ENCODE measurements around the gene NELL1.

NELL1 gene

DNA sequence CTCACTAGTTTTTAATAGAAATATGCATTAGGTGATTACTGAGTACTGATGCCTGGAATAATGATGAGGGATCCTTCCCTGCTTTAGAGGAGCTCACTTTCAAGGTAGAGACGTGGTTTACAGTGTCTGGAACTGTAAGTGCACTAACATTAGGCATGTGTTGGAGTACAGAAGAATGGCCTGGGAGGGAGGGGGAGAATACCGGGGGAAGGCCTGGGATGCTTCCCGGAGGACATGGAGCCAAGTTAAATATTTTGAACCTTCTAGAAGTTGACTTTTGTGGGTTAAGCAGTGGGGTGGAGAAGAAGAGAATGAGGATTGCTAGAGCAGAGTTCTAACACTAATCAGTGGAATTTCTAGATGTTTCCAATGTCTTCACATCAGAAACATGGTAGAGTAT, 261.6 kb downstream of the NELL1 start:
- no peak overlapping the region for H3K4me2 ChIP-seq (ENCODE audit: low read length)
- no peaks in the 10 kb centered on the region for H3F3A ChIP-seq (ENCODE audit: control insufficient read depth, insufficient read depth)
- no peak for TF ChIP-seq EZH2phosphoT487 (IDR thresholded peaks at IDR 0.05; ENCODE audit: borderline replicate concordance, low read length)
- TF ChIP-seq, protein P1, sequence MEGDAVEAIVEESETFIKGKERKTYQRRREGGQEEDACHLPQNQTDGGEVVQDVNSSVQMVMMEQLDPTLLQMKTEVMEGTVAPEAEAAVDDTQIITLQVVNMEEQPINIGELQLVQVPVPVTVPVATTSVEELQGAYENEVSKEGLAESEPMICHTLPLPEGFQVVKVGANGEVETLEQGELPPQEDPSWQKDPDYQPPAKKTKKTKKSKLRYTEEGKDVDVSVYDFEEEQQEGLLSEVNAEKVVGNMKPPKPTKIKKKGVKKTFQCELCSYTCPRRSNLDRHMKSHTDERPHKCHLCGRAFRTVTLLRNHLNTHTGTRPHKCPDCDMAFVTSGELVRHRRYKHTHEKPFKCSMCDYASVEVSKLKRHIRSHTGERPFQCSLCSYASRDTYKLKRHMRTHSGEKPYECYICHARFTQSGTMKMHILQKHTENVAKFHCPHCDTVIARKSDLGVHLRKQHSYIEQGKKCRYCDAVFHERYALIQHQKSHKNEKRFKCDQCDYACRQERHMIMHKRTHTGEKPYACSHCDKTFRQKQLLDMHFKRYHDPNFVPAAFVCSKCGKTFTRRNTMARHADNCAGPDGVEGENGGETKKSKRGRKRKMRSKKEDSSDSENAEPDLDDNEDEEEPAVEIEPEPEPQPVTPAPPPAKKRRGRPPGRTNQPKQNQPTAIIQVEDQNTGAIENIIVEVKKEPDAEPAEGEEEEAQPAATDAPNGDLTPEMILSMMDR (IDR thresholded peaks at IDR 0.05; ENCODE audit: low read depth, low read length, poor library complexity, severe bottlenecking), result no peak
- no peaks in the 10 kb centered on the region for H3K9me3 ChIP-seq (ENCODE audit: control insufficient read depth, insufficient read depth, low read length)
- H3K36me3 ChIP-seq (ENCODE audit: control insufficient read depth, low read length), result no peaks in the 10 kb centered on the region
- H3K27ac ChIP-seq (ENCODE audit: low read depth, low read length), result no peak overlapping the region
- H3K9me2 ChIP-seq (replicated peaks; ENCODE audit: control insufficient read depth, low read length), result no peaks in the 10 kb centered on the region
- H4K20me1 ChIP-seq (ENCODE audit: control insufficient read depth, insufficient read depth, low read depth, low read length), result no peaks in the 10 kb centered on the region
- no peaks in the 10 kb centered on the region for H3K79me2 ChIP-seq (ENCODE audit: control insufficient read depth, low read length)
- H3K27me3 ChIP-seq (ENCODE audit: control insufficient read depth, low read length), result no peaks in the 10 kb centered on the region
- H3K4me3 ChIP-seq (ENCODE audit: low read length), result no peak overlapping the region
- no peaks in the 10 kb centered on the region for H3K4me1 ChIP-seq (ENCODE audit: control insufficient read depth, low read length)

DNA sequence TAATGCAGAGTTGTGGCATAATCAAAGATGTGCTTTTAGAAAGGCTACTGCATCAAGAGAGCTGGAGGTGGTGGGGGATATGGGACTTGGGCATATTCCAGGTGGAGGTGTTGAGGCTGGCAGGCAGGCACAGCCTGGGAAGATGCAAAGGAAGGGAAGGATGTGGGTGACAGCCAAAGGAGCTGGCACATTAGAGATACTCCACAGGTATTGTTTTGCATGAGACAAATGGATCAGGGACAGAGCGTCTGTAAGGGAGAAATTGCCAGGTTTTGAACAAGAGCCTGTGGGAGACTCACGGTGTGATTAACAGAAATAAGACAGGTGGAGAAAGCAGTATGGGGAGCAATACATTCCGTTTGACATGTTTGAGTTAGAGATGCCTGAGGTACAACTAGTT, 263.7 kb downstream of the NELL1 start:
- Histone ChIP-seq H3K9me3 (ENCODE audit: control insufficient read depth, insufficient read depth, low read length) (no peaks in the 10 kb centered on the region), H3F3A (ENCODE audit: control insufficient read depth, insufficient read depth) (no peaks in the 10 kb centered on the region), H3K27ac (ENCODE audit: low read depth, low read length) (no peak overlapping the region), H3K36me3 (ENCODE audit: control insufficient read depth, low read length) (no peaks in the 10 kb centered on the region), H3K9me2 (replicated peaks; ENCODE audit: control insufficient read depth, low read length) (no peaks in the 10 kb centered on the region), H3K79me2 (ENCODE audit: control insufficient read depth, low read length) (no peaks in the 10 kb centered on the region), H3K27me3 (ENCODE audit: control insufficient read depth, low read length) (no peaks in the 10 kb centered on the region), H4K20me1 (ENCODE audit: control insufficient read depth, insufficient read depth, low read depth, low read length) (no peaks in the 10 kb centered on the region), H3K4me2 (ENCODE audit: low read length) (no peak overlapping the region), H3K4me3 (ENCODE audit: low read length) (no peak overlapping the region), H3K4me1 (ENCODE audit: control insufficient read depth, low read length) (no peaks in the 10 kb centered on the region)
- TF ChIP-seq, protein P1 (IDR thresholded peaks at IDR 0.05; ENCODE audit: low read depth, low read length, poor library complexity, severe bottlenecking), result no peak
- TF ChIP-seq EZH2phosphoT487 (IDR thresholded peaks at IDR 0.05; ENCODE audit: borderline replicate concordance, low read length), result no peak

DNA sequence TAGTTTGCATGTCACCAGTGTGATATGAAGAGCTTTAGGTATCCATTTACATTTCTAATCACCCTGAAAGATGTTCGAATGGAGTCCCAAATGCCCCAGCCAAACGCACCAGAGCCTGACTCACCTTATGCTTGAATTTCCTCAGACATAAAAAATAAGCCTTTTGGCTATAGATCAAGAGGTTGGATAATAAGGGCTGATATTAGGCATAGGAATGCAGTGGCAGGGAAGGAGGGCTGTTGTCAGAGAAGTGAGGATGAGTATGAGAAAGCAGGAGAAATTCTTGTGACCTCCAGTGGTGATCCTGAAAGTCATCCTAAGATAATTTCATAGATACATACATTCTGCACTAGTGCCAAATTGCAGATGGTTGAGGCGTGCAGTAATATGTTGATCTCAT, 264.6 kb downstream of the NELL1 start:
- no peak overlapping the region for H3K4me3 ChIP-seq (ENCODE audit: low read length)
- TF ChIP-seq EZH2phosphoT487 (IDR thresholded peaks at IDR 0.05; ENCODE audit: borderline replicate concordance, low read length), result no peak
- no peaks in the 10 kb centered on the region for H4K20me1 ChIP-seq (ENCODE audit: control insufficient read depth, insufficient read depth, low read depth, low read length)
- no peaks in the 10 kb centered on the region for H3K9me3 ChIP-seq (ENCODE audit: control insufficient read depth, insufficient read depth, low read length)
- H3K36me3 ChIP-seq (ENCODE audit: control insufficient read depth, low read length), result no peaks in the 10 kb centered on the region
- no peak overlapping the region for H3K27ac ChIP-seq (ENCODE audit: low read depth, low read length)
- H3K79me2 ChIP-seq (ENCODE audit: control insufficient read depth, low read length), result no peaks in the 10 kb centered on the region
- no peak overlapping the region for H3K4me2 ChIP-seq (ENCODE audit: low read length)
- H3K27me3 ChIP-seq (ENCODE audit: control insufficient read depth, low read length), result no peaks in the 10 kb centered on the region
- no peaks in the 10 kb centered on the region for H3F3A ChIP-seq (ENCODE audit: control insufficient read depth, insufficient read depth)
- H3K9me2 ChIP-seq (replicated peaks; ENCODE audit: control insufficient read depth, low read length), result no peaks in the 10 kb centered on the region
- no peaks in the 10 kb centered on the region for H3K4me1 ChIP-seq (ENCODE audit: control insufficient read depth, low read length)

DNA sequence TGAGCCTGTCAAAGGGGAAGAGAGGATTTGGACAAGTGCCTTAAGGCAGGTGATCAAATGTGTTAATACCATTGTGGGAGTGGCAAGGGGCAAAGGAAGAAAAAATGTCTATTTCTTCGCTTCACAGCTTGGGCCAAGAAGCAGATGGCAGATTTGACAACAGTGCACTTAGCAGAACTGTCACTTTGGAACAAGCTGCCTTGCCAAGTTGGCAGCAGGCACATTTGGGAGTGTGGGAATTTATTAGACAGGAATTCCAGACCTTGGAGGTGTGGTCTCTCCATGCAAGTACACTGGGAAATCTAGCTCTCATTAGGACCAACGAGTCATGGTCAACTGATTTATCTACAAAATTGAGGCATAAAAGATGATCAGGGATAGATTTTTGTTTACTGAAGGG, 265.1 kb downstream of the NELL1 start:
- no peaks in the 10 kb centered on the region for H3K9me2 ChIP-seq (replicated peaks; ENCODE audit: control insufficient read depth, low read length)
- H3K36me3 ChIP-seq (ENCODE audit: control insufficient read depth, low read length), result no peaks in the 10 kb centered on the region
- H3K4me1 ChIP-seq (ENCODE audit: control insufficient read depth, low read length), result no peaks in the 10 kb centered on the region
- H3K4me2 ChIP-seq (ENCODE audit: low read length), result no peak overlapping the region
- TF ChIP-seq, protein P1 (IDR thresholded peaks at IDR 0.05; ENCODE audit: low read depth, low read length, poor library complexity, severe bottlenecking), result no peak
- TF ChIP-seq EZH2phosphoT487 (IDR thresholded peaks at IDR 0.05; ENCODE audit: borderline replicate concordance, low read length), result no peak
- H3F3A ChIP-seq (ENCODE audit: control insufficient read depth, insufficient read depth), result no peaks in the 10 kb centered on the region
- no peaks in the 10 kb centered on the region for H3K27me3 ChIP-seq (ENCODE audit: control insufficient read depth, low read length)
- no peak overlapping the region for H3K27ac ChIP-seq (ENCODE audit: low read depth, low read length)
- H3K79me2 ChIP-seq (ENCODE audit: control insufficient read depth, low read length), result no peaks in the 10 kb centered on the region
- no peak overlapping the region for H3K4me3 ChIP-seq (ENCODE audit: low read length)
- no peaks in the 10 kb centered on the region for H4K20me1 ChIP-seq (ENCODE audit: control insufficient read depth, insufficient read depth, low read depth, low read length)
- no peaks in the 10 kb centered on the region for H3K9me3 ChIP-seq (ENCODE audit: control insufficient read depth, insufficient read depth, low read length)
